ENCODE results near the gene IL26.

Gene IL26, protein sequence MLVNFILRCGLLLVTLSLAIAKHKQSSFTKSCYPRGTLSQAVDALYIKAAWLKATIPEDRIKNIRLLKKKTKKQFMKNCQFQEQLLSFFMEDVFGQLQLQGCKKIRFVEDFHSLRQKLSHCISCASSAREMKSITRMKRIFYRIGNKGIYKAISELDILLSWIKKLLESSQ

DNA sequence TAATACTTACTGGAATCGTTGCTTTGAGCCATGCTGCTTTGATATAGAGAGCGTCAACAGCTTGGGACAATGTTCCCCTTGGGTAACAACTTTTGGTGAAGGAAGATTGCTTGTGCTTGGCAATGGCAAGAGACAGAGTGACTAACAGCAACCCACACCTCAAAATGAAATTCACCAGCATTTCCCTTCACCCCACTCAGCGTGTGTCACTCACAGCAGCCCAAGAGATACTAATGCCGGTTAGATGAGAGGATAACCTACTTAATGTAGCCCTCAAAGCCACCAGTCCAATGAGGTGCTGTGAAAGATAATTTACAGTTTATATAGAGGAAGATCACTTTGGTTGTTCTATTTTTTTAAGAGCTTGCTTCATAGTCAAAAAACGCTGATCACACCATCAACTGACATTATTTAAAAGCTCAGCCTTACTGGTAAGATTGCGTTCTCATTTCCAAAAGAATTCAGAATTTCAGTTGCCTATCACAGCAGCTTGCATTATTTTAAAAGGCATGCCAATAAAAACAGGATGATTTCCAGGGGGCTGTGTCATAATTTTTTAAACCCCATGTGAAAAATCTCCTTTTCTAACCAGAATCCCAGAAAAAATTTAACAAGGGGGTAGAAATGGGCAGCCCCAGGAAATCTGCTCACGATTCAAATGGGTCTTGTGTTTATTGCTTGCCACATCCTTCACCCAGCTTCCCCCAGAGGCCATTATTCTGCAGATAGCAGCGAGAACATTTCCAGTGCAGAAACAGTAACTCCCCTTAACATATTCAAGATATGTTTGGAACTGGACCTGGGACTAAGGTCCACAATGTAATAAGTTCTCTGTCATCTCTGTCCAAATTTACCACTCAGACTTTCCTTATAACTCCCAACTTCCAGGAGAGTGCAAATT is at the start of gene IL26:
Gene IL26 (minus strand): TSS at position 235 of the 901 bp plus-strand sequence. CDS start 54 bp downstream, at position 181.
- DNase-seq, result no peak

DNA sequence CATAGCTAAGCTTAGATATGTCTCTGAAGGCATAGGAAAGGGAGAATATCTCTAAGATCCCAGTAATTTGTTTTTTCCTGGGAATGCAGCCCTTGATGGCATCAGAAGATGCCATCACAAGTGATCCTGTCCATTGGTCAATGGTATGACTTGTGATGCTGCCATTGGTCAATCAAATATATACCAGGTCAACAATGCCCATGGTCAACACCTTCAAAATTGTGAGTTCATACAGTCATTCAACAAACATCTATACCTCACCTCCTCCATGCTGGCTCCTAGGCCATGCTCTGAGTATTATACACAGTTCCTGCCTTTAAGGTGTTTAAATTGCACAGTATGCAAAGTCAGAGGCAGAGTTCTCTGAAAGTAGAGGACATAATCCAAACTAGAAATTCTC is 47.1 kb upstream of the IL26 start:
- DNase-seq, result no peak

DNA sequence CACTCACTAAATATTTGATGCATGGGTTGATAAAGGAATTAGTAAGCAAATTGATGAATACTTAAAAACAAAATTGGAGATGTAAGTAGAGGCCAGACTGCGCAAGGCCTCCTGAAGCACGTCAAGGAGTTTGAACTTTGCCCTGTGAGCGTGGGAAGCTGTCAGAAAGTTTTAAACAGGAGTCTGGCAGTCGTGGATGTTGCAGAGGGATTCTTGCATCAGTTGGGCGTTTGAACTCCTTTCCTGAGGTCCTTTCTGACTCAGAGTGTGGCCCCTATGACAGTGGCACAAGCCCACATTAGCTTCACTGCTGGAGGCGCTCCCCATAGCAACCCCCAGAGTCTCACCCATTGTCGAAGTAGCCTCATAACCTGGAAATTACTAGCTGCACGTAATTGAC is 45.7 kb upstream of the IL26 start:
- DNase-seq, result no peak

DNA sequence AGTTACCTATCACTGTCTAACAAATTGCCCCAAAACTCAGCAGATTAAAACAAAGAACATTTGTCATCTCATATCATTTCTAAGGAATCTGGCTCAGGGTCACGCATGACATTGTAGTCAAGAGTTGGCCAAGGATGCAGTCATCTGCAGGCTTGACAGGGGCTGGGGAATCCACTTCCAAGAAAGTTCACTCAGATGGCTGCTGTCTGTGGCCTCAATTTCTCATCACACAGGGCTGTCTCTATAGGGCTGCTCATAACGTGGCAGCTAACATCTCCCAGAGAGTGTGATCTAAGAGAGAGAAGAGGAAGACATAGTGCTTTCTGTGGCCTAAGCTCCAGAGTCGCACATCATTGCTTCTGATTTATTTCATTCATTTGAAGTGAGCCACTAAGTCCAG is 44.7 kb upstream of the IL26 start:
- DNase-seq, result no peak

DNA sequence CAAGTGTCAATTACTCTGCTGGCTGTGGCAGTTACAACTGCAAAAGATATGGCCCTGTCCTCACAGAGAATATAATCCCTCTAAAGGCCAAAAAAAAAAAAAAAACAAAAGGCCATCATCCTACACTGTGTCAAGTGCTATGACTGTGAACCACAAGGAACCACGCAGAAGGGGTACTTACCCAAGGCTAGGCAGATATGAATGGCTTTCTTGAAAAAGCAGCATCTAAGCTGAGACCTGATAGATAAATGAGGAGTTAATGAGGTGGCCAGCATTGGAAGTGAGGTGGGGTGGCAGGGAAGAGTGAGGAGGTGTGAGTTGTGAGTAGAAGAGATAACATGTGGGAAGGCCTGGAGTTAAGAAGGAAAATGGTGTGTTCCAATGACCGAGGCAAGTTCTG is 44.2 kb upstream of the IL26 start:
- DNase-seq, result no peak

- DNase-seq, result no peak
Measured at GRCh38 chr12:68268967-68269366, 43.4 kb upstream of the IL26 start.

GRCh38 chr12:68267892-68268396 is 42.3 kb upstream of the IL26 start:
- no peak for DNase-seq

DNA sequence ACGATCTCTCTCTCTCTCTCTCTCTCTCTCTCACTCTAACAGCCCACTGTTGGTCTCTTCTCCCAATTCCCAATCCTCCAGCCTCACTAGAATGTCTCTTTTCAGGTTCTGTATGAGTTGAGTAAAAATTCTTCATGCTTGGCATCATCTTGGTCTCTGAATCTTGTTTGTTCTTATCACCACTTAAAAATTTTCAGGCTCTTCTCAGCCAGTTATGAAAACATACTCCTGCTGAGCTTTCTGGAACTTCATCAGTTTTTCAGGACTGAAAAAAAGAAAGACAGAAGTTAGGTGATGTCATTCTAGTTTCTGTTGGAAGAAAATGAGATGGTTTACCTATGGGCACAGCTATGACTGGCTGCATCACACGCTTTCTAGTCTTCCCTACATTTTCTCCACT is 39.2 kb upstream of the IL26 start:
- no peak for DNase-seq

GRCh38 chr12:68264158-68264855 is 38.7 kb upstream of the IL26 start:
- no peak for DNase-seq

DNA sequence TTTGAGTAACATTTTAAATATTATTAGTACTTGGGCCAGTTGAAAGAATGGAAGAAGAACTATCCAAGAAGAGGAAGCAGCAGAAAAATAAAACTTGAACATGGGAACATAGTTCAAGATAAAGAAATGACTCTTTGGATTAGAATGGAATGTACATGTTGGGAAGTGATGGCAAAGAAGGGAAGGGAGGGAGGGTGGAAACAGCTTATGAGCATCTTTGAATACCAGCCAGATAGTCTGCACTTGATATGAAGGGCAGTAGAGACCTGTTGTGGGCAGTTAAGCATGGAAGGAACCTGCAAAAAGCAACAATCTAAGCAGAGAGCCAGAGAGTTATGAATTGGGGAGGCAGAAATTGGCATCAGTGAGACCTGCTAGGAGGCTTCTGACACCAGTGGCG is 37.8 kb upstream of the IL26 start:
- no peak for DNase-seq

DNA sequence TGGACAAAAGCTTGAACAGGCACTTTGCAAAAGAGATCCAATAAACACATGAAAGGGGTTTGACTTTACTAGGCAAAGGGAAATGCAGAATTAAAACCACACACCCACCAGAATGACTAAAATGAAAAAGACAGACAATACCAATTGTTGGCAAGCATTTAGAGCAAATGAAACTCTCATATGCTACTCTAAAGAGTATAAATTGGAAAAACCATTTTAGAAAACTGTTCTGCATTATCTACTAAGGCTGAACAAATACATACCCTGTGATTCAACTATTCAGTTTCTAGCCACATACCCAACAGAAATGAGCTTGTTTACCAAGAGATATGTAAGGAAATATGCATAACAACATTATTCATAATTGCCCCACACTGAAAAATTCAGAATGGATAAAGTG is 36.3 kb upstream of the IL26 start:
- DNase-seq, result no peak

DNA sequence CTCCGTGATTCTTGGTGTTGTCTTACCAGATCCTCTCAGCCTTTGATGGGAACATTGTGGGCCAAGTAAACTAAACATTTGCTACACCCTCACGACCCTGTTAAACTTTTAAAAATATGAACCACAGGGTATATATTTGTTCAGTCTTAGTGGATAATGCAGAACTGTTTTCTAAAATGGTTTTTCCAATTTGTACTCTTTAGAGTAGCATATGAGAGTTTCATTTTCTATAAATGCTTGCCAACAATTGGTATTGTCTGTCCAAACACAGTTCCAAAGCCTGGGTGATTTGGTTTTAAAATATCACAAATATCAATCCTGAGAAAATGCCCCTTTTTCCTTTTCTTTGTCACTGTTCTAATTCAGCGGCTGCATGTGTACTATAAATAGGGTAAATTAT is 34.5 kb upstream of the IL26 start:
- no peak for DNase-seq

- no peak for DNase-seq
Measured at GRCh38 chr12:68259318-68259940, 33.8 kb upstream of the IL26 start.

GRCh38 chr12:68253504-68253903 is 27.9 kb upstream of the IL26 start, which contains the start of gene IL22:
Gene IL22, minus strand, starts transcription at chr12:68253604. Its CDS starts 156 bp downstream, at chr12:68253448.
- DNase-seq, result no peak

- no peak for DNase-seq
Measured at GRCh38 chr12:68252077-68252476, 26.5 kb upstream of the IL26 start.

DNA sequence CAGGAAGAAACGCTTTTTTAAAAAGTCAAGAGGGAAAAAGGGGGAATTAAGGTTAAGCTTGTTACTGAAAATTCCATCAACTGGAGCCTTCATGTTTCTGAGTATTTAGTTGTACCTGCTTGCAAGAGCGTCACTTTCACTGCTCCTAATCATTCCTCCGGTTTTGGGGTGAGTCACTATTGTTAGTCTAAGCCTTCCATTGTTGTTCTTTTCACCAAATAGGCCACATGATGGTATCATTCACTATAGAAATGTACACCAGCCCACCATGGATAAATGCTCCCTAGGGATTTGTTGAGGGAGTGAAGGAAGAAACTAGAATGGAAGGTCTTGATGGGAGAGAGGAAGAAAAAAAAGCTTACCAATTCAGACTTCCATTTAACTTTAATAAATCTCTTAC is 24.8 kb upstream of the IL26 start:
- DNase-seq, result no peak

DNA sequence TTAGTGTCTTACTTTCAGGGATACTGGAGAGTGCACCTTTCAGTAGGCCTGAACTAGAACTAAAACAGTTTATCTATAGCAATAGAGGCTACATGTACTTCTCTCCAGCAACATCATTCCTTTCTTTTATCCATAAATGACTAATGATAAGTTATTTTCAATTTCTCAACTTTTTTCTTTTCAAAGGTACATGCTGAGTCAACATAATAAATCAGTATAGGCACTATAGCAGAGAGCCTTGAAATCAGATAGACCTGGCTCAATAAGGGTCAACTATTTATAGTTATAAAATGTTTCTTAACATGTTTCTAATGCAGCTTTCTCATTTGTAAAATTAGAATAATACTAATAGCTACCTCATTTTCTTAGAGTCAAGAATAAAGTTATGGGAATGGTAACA is 22.2 kb upstream of the IL26 start:
- no peak for DNase-seq

- DNase-seq, result no peak
Measured at GRCh38 chr12:68246350-68246749, 20.7 kb upstream of the IL26 start.

GRCh38 chr12:68245180-68246021 is 19.8 kb upstream of the IL26 start:
- DNase-seq, result no peak

DNA sequence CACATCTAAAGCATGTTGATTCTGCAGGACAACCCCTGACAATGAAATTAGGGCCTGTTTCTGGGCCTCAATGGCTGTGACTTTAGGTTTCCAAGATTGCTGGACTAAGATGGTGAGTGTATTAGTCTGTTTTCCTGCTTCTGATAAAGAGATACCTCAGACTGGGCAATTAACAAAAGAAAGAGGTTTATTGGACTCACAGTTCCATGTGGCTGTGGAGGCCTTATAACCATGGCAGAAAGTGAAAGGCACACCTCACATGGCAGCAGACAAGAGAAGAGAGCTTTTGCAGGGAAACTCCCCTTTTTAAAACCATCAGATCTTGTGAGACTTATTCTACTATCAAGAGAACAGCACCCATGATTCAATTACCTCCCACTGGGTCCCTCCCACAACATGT is 17.2 kb upstream of the IL26 start:
- DNase-seq, result no peak

- peak; percentile 43 for DNase-seq
Measured at GRCh38 chr12:68240975-68241374, 15.4 kb upstream of the IL26 start.

DNA sequence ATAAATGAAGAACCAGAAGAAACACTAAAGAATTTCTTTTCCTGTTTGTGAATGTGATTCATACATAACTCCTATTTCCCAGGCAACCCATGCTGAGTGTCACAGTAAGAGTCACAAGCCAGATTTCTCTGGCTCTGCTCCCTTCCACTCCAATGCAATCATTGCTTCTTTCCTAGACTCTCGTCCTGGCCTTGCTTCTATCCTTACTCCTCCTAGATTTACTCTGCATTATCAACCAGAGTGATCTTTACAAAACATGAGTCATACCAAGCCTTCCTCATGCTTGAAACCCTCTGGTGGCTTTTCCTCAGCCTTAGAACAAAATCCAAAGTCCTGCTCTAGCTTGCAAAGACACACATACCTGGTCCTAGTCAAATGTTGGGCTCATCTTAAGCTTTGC is 14.5 kb upstream of the IL26 start:
- DNase-seq, result no peak
